Measurements from ENCODE around the gene OR2L3.

- no peak for TF ChIP-seq CTCF (IDR thresholded peaks at IDR 0.05)
- TF ChIP-seq POLR2A (IDR thresholded peaks at IDR 0.05; ENCODE audit: low read depth) = no peak
Measured at GRCh38 chr1:248054671-248055070, 8.0 kb downstream of the OR2L3 start.

Measured in esophagus muscularis mucosa (tissue), 3 donors.